Memory B cell (primary cell): Measurements from ENCODE around the gene TESMIN.

Experiments
- ATAC-seq: fragments of 150-1000 bp; cut with Tn5 transposase; 2 replicates; pipeline ENCODE4 v1.10.0; 2021; ENCODE audit warnings: low read depth, mild to moderate bottlenecking, moderate library complexity
- DNase-seq, 2 donors: peaks; one replicate each; pipeline ENCODE4 v3.0.0; 2022; ENCODE audit warnings: low spot score in 2 of 2
- H3K27ac Mint-ChIP-seq: one replicate; pipeline ENCODE4 v1.8.0; 2022; ENCODE audit warnings: mild to moderate bottlenecking, moderate library complexity, mixed read lengths
- H3K27me3 Mint-ChIP-seq: one replicate; pipeline ENCODE4 v1.8.0; 2022; ENCODE audit warnings: mixed read lengths
- H3K36me3 Mint-ChIP-seq: one replicate; pipeline ENCODE4 v1.8.0; 2022; ENCODE audit warnings: mild to moderate bottlenecking, mixed read lengths
- H3K4me1 Mint-ChIP-seq: one replicate; pipeline ENCODE4 v1.8.0; 2022; ENCODE audit warnings: mixed read lengths
- H3K4me3 Mint-ChIP-seq: one replicate; pipeline ENCODE4 v1.8.0; 2022; ENCODE audit warnings: mild to moderate bottlenecking, moderate library complexity, mixed read lengths
- H3K9me3 Mint-ChIP-seq: one replicate; pipeline ENCODE4 v1.8.0; 2022; ENCODE audit warnings: mixed read lengths

Gene TESMIN

GRCh38 chr11:68673991-68674390, 77.3 kb downstream of the TESMIN start:
- H3K27me3 Mint-ChIP-seq, result peaks cover 9% of the 10 kb centered on the region

GRCh38 chr11:68673306-68673945, 77.9 kb downstream of the TESMIN start:
- no peaks in the 10 kb centered on the region for H3K36me3 Mint-ChIP-seq
- H3K27me3 Mint-ChIP-seq, result peaks cover 9% of the 10 kb centered on the region
- no peak overlapping the region for H3K4me3 Mint-ChIP-seq
- H3K4me1 Mint-ChIP-seq, result no peaks in the 10 kb centered on the region
- peaks cover 2% of the 10 kb centered on the region for H3K9me3 Mint-ChIP-seq
- H3K27ac Mint-ChIP-seq, result no peak overlapping the region
- ATAC-seq (no peak), DNase-seq (no peak)

More at GRCh38 chr11:68673991-68674390, 77.3 kb downstream of the TESMIN start:
- Mint-ChIP-seq H3K27ac (no peak overlapping the region), H3K4me1 (no peaks in the 10 kb centered on the region), H3K36me3 (no peaks in the 10 kb centered on the region), H3K9me3 (peaks cover 2% of the 10 kb centered on the region), H3K4me3 (no peak overlapping the region)
- DNase-seq (no peak), ATAC-seq (no peak)

- DNase-seq, result no peak
- Mint-ChIP-seq H3K4me1 (no peaks in the 10 kb centered on the region), H3K4me3 (no peak overlapping the region), H3K9me3 (peaks cover 2% of the 10 kb centered on the region), H3K36me3 (no peaks in the 10 kb centered on the region), H3K27me3 (peaks cover 6% of the 10 kb centered on the region), H3K27ac (no peak overlapping the region)
- ATAC-seq, result no peak
These were observed 80.9 kb downstream of the TESMIN start for GRCh38 chr11:68670208-68670992.

DNA sequence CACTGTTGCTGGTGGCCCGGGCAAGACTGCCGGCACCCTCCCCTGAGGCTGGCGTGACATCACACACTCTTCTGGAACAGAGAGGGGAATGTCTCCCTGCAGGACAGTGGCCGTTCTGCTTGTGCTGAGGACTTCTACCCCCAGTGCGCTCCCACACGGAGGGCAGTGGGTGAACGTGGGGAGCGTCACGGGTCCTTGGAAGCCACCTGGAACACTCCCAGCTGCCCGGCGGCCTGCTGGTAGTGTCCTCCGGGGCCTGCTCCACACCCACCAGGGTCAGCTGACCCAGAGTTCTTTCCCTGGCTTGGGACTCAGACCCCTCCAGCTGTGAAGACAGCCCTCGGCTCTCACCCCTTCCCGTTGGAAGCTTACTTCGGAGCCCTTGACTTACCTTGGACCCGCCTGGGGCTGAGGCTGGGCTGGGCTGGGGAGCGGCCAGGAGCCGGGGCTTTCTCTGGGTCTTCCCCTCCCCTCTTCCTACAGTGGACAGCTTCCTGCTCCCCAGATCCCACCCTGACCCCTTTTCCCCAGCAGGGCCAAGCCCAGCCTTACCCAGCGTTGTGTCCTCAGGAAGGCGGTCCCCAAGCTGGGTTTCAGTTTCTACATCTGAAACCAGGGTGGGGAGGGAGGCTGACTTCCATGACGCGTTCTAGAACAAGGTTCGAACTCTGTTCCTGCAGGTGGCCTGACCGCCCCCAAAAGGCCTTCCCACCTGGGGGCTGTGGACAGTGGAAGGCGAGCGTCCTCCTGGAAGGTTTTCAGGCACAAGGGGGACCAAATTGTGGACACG, 81.8 kb downstream of the TESMIN start:
- Mint-ChIP-seq H3K4me3 (no peak overlapping the region), H3K9me3 (peaks cover 2% of the 10 kb centered on the region), H3K4me1 (no peaks in the 10 kb centered on the region), H3K36me3 (no peaks in the 10 kb centered on the region), H3K27ac (no peak overlapping the region), H3K27me3 (peaks cover 8% of the 10 kb centered on the region)
- DNase-seq (no peak), ATAC-seq (no peak)

DNA sequence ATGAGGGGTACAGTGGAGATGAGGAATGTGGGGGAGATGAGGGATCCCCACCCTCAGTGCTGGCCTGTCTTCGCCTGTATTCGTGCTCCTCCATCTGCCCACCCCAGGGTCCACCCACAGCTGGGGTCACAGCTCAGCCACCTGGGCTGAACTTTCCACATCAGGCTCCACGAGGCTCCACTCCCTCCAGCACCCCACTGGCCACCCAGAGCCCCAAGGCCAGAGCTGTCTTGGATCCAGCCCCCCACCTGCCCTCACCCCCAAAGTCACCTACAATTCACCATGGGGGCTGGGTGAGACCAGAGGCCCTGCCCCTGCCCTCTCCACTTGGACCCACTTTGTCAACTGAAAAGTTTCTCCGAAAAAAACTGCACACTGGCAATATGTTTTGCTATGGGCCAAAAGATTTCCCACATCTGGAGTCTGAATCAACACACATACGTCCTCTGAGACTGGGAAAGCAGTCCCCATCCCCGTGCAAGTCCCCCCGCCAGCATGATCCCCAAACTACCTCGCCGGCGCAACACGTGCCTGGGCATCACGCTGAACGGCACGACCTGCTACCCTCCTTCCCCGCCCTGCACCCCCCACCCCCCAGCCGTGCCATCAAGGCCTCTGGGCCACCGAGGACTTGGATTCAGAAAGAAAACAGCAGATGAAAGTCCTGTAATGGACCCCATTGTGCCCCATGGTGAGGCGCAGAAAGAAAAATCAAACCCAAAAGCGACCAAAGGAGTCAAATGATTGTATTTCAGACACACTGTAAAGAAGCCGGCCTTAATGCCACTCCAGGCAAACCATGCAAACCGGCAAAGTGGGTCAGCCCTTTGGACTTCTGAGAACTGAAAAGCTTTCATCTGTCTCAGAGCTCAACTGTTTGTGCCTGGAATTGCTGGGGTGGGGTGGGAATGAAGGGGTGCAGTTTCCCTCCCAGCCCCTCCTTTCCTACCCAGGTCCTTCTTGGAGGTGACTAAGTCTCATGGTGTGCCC, 83.5 kb downstream of the TESMIN start:
- H3K4me3 Mint-ChIP-seq, result no peak overlapping the region
- no peak overlapping the region for H3K27ac Mint-ChIP-seq
- no peaks in the 10 kb centered on the region for H3K4me1 Mint-ChIP-seq
- ATAC-seq (no peak), DNase-seq (no peak)
- peaks cover 2% of the 10 kb centered on the region for H3K9me3 Mint-ChIP-seq
- no peaks in the 10 kb centered on the region for H3K36me3 Mint-ChIP-seq
- peaks cover 15% of the 10 kb centered on the region for H3K27me3 Mint-ChIP-seq

- Mint-ChIP-seq H3K27me3 (peaks cover 17% of the 10 kb centered on the region), H3K36me3 (no peaks in the 10 kb centered on the region), H3K27ac (no peak overlapping the region), H3K4me1 (no peaks in the 10 kb centered on the region), H3K9me3 (peaks cover 2% of the 10 kb centered on the region), H3K4me3 (no peak overlapping the region)
- DNase-seq (no peak), ATAC-seq (no peak)
These were observed 84.5 kb downstream of the TESMIN start for GRCh38 chr11:68666849-68667248.

GRCh38 chr11:68665436-68665835, 85.9 kb downstream of the TESMIN start:
- no peaks in the 10 kb centered on the region for H3K9me3 Mint-ChIP-seq
- H3K27me3 Mint-ChIP-seq, result peaks cover 18% of the 10 kb centered on the region
- no peak for ATAC-seq

GRCh38 chr11:68664906-68665305, 86.4 kb downstream of the TESMIN start:
- ATAC-seq, result no peak
- H3K4me1 Mint-ChIP-seq, result no peaks in the 10 kb centered on the region
- H3K36me3 Mint-ChIP-seq, result no peaks in the 10 kb centered on the region
- no peak overlapping the region for H3K4me3 Mint-ChIP-seq
- H3K27me3 Mint-ChIP-seq, result peaks cover 19% of the 10 kb centered on the region
- no peak overlapping the region for H3K27ac Mint-ChIP-seq
- DNase-seq, result no peak
- H3K9me3 Mint-ChIP-seq, result no peaks in the 10 kb centered on the region

More at GRCh38 chr11:68665436-68665835, 85.9 kb downstream of the TESMIN start:
- Mint-ChIP-seq H3K4me1 (no peaks in the 10 kb centered on the region), H3K4me3 (no peak overlapping the region), H3K27ac (no peak overlapping the region), H3K36me3 (no peaks in the 10 kb centered on the region)
- DNase-seq, result no peak

DNA sequence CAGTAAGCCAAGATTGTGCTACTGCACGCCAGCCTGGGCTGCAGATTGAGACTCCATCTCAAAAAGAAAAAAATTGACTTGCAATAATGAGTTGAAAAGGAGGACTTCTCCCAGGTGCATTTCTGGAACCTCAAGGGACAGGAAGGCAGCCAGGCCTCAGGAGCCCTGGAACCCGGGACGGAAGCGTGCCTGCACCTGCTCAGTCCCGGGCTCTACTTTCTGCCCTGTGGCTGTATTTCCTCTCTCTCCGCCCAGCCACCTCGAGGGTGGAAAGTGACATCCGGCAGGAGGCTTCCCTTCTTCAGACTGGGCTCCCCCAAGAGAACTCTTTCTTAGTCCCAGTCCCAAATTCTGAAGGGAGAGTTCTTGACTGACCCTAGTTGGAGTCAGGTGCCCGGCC, 87.2 kb downstream of the TESMIN start:
- no peak overlapping the region for H3K4me3 Mint-ChIP-seq
- DNase-seq (no peak), ATAC-seq (no peak)
- no peaks in the 10 kb centered on the region for H3K9me3 Mint-ChIP-seq
- H3K36me3 Mint-ChIP-seq, result no peaks in the 10 kb centered on the region
- no peak overlapping the region for H3K27ac Mint-ChIP-seq
- H3K4me1 Mint-ChIP-seq, result no peaks in the 10 kb centered on the region
- peaks cover 19% of the 10 kb centered on the region for H3K27me3 Mint-ChIP-seq

DNA sequence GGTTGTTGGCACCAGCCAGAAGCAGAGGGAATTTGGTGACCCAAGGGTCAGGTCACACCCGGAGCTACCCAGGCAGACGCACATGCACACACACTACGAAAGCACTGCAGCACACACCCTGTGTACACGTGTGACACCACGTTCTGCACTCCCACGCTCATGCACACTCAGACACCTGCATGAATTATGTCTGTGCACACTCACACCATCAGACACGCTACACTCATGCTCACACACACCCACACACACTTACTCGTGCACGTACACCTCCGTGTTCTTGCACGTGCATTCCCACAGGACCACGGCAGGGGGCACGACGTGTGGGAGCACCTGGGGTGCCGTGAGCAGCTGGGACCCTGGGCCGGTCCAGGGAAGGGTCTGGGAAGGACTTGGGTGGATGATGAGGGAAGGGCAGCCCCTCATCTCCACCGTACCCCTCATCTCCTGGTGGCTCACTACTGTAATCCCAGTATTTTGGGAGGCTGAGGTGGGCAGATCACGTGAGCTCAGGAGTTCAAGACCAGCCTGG, 87.8 kb downstream of the TESMIN start:
- no peak for ATAC-seq
- H3K9me3 Mint-ChIP-seq, result no peaks in the 10 kb centered on the region
- H3K27ac Mint-ChIP-seq, result no peak overlapping the region
- no peaks in the 10 kb centered on the region for H3K36me3 Mint-ChIP-seq
- H3K27me3 Mint-ChIP-seq, result peaks cover 19% of the 10 kb centered on the region
- no peaks in the 10 kb centered on the region for H3K4me1 Mint-ChIP-seq
- no peak for DNase-seq
- no peak overlapping the region for H3K4me3 Mint-ChIP-seq

- no peak overlapping the region for H3K4me3 Mint-ChIP-seq
- H3K9me3 Mint-ChIP-seq, result peaks cover 2% of the 10 kb centered on the region
- H3K4me1 Mint-ChIP-seq, result no peaks in the 10 kb centered on the region
- H3K27ac Mint-ChIP-seq, result no peak overlapping the region
- no peaks in the 10 kb centered on the region for H3K36me3 Mint-ChIP-seq
- peaks cover 24% of the 10 kb centered on the region for H3K27me3 Mint-ChIP-seq
- DNase-seq (no peak), ATAC-seq (no peak)
These were observed 89.4 kb downstream of the TESMIN start for GRCh38 chr11:68661697-68662603.

DNA sequence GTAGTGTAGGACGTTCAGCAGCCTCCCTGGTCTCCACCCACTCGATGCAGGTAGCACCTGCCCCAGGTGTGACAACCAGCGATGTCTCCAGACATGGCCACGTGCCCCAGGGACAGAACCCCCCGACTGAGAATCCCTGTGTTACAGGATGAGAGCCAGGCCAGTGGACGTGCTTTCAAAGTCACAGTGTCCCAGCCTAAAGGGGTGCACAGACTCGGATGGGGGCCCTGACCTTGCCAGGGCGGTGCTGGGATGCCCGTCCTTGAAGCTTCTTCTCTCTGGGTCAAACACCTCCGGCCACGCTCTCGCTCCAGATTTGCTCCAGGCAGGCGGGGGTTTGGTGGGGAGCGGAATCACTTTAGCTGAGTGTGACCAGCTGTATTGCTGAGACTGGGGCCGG, 90.3 kb downstream of the TESMIN start:
- Mint-ChIP-seq H3K27me3 (peaks cover 28% of the 10 kb centered on the region), H3K4me3 (no peak overlapping the region), H3K36me3 (no peaks in the 10 kb centered on the region), H3K9me3 (peaks cover 2% of the 10 kb centered on the region), H3K27ac (no peak overlapping the region), H3K4me1 (no peaks in the 10 kb centered on the region)
- no peak for ATAC-seq
- DNase-seq, result no peak
